Measurements from ENCODE around the gene TERB2. TPM values are rescaled to one million over a fixed set of nuclear protein-coding genes. Genes with fewer than 3 reads are reported as not detected.
"Not testable (repeated sequence)": the region's sequence is repeated elsewhere in the genome, so short reads cannot be mapped to it uniquely, and the experiment has no call there.

TERB2 gene
- total RNA-seq, 1 experiment from 2014 or later: not detected

GRCh38 chr15:44999105-44999504 lies 42.6 kb downstream of the TERB2 start:
- peaks cover 60% of the 10 kb centered on the region for H3K27me3 Mint-ChIP-seq (ENCODE audit: unreplicated experiment)
- no peaks in the 10 kb centered on the region for H3K36me3 Mint-ChIP-seq (ENCODE audit: insufficient read depth, unreplicated experiment)
- no peaks in the 10 kb centered on the region for H3K9me3 Mint-ChIP-seq (ENCODE audit: low read depth, unreplicated experiment)
- CTCF ChIA-PET: no interaction called here
- intact Hi-C loops (cut with micrococcal nuclease; ENCODE audit: unreplicated experiment): no loop called here
- H3K4me1 Mint-ChIP-seq (ENCODE audit: low read depth, unreplicated experiment): no peaks in the 10 kb centered on the region
- TF ChIP-seq CTCF (IDR thresholded peaks at IDR 0.05; ENCODE audit: unreplicated experiment): no peak
- BruUV-seq (replicated peaks): no TSS peak
- no peak for DNase-seq
- no peak overlapping the region for H3K4me3 Mint-ChIP-seq (ENCODE audit: low read depth, unreplicated experiment)
- no peak overlapping the region for H3K27ac Mint-ChIP-seq (ENCODE audit: unreplicated experiment)

GRCh38 chr15:45001180-45001579 lies 44.7 kb downstream of the TERB2 start:
- intact Hi-C loops (cut with micrococcal nuclease; ENCODE audit: unreplicated experiment); H3K9me3 Mint-ChIP-seq (ENCODE audit: low read depth, unreplicated experiment); H3K4me1 Mint-ChIP-seq (ENCODE audit: low read depth, unreplicated experiment); DNase-seq; H3K36me3 Mint-ChIP-seq (ENCODE audit: insufficient read depth, unreplicated experiment); BruUV-seq (replicated peaks); CTCF ChIA-PET; H3K27ac Mint-ChIP-seq (ENCODE audit: unreplicated experiment); H3K4me3 Mint-ChIP-seq (ENCODE audit: low read depth, unreplicated experiment): not testable (repeated sequence)
- H3K27me3 Mint-ChIP-seq (ENCODE audit: unreplicated experiment): peaks cover 60% of the 10 kb centered on the region

- DNase-seq; BruUV-seq (replicated peaks); H3K36me3 Mint-ChIP-seq (ENCODE audit: insufficient read depth, unreplicated experiment); intact Hi-C loops (cut with micrococcal nuclease; ENCODE audit: unreplicated experiment); H3K9me3 Mint-ChIP-seq (ENCODE audit: low read depth, unreplicated experiment); CTCF ChIA-PET; H3K4me1 Mint-ChIP-seq (ENCODE audit: low read depth, unreplicated experiment); H3K27ac Mint-ChIP-seq (ENCODE audit: unreplicated experiment); H3K4me3 Mint-ChIP-seq (ENCODE audit: low read depth, unreplicated experiment): not testable (repeated sequence)
- H3K27me3 Mint-ChIP-seq (ENCODE audit: unreplicated experiment): peaks cover 52% of the 10 kb centered on the region
Observed at GRCh38 chr15:45003731-45004410, 47.4 kb downstream of the TERB2 start.

- H3K4me1 Mint-ChIP-seq (ENCODE audit: low read depth, unreplicated experiment); H3K36me3 Mint-ChIP-seq (ENCODE audit: insufficient read depth, unreplicated experiment); intact Hi-C loops (cut with micrococcal nuclease; ENCODE audit: unreplicated experiment); BruUV-seq (replicated peaks); H3K27ac Mint-ChIP-seq (ENCODE audit: unreplicated experiment); H3K9me3 Mint-ChIP-seq (ENCODE audit: low read depth, unreplicated experiment); H3K4me3 Mint-ChIP-seq (ENCODE audit: low read depth, unreplicated experiment); CTCF ChIA-PET; DNase-seq: not testable (repeated sequence)
- peaks cover 45% of the 10 kb centered on the region for H3K27me3 Mint-ChIP-seq (ENCODE audit: unreplicated experiment)
Observed at GRCh38 chr15:45004590-45005175, 48.2 kb downstream of the TERB2 start.

GRCh38 chr15:45009046-45009445 lies 52.6 kb downstream of the TERB2 start:
- no TSS peak for BruUV-seq (replicated peaks)
- Mint-ChIP-seq H3K9me3 (ENCODE audit: low read depth, unreplicated experiment) (no peaks in the 10 kb centered on the region), H3K27me3 (ENCODE audit: unreplicated experiment) (peaks cover 52% of the 10 kb centered on the region), H3K4me3 (ENCODE audit: low read depth, unreplicated experiment) (no peak overlapping the region), H3K4me1 (ENCODE audit: low read depth, unreplicated experiment) (no peaks in the 10 kb centered on the region), H3K27ac (ENCODE audit: unreplicated experiment) (no peak overlapping the region), H3K36me3 (ENCODE audit: insufficient read depth, unreplicated experiment) (no peaks in the 10 kb centered on the region)
- no peak for DNase-seq
- CTCF ChIA-PET: no interaction called here
- TF ChIP-seq CTCF (IDR thresholded peaks at IDR 0.05; ENCODE audit: unreplicated experiment): no peak
- intact Hi-C loops (cut with micrococcal nuclease; ENCODE audit: unreplicated experiment): no loop called here

GRCh38 chr15:45015114-45015513 lies 58.6 kb downstream of the TERB2 start:
- BruUV-seq (replicated peaks); H3K9me3 Mint-ChIP-seq (ENCODE audit: low read depth, unreplicated experiment); CTCF ChIA-PET; H3K4me3 Mint-ChIP-seq (ENCODE audit: low read depth, unreplicated experiment); DNase-seq; H3K4me1 Mint-ChIP-seq (ENCODE audit: low read depth, unreplicated experiment); H3K27ac Mint-ChIP-seq (ENCODE audit: unreplicated experiment); intact Hi-C loops (cut with micrococcal nuclease; ENCODE audit: unreplicated experiment); H3K36me3 Mint-ChIP-seq (ENCODE audit: insufficient read depth, unreplicated experiment): not testable (repeated sequence)
- H3K27me3 Mint-ChIP-seq (ENCODE audit: unreplicated experiment): peaks cover 78% of the 10 kb centered on the region

GRCh38 chr15:45020222-45020900 lies 63.9 kb downstream of the TERB2 start:
- CTCF ChIA-PET; H3K9me3 Mint-ChIP-seq (ENCODE audit: low read depth, unreplicated experiment); DNase-seq; H3K4me1 Mint-ChIP-seq (ENCODE audit: low read depth, unreplicated experiment); BruUV-seq (replicated peaks); H3K4me3 Mint-ChIP-seq (ENCODE audit: low read depth, unreplicated experiment); H3K27ac Mint-ChIP-seq (ENCODE audit: unreplicated experiment); intact Hi-C loops (cut with micrococcal nuclease; ENCODE audit: unreplicated experiment): not testable (repeated sequence)
- peaks cover 53% of the 10 kb centered on the region for H3K27me3 Mint-ChIP-seq (ENCODE audit: unreplicated experiment)
- peaks cover 13% of the 10 kb centered on the region for H3K36me3 Mint-ChIP-seq (ENCODE audit: insufficient read depth, unreplicated experiment)

- Mint-ChIP-seq H3K36me3 (ENCODE audit: insufficient read depth, unreplicated experiment) (peaks cover 13% of the 10 kb centered on the region), H3K4me1 (ENCODE audit: low read depth, unreplicated experiment) (peaks cover 13% of the 10 kb centered on the region), H3K27me3 (ENCODE audit: unreplicated experiment) (peaks cover 48% of the 10 kb centered on the region)
- CTCF ChIA-PET; H3K27ac Mint-ChIP-seq (ENCODE audit: unreplicated experiment); intact Hi-C loops (cut with micrococcal nuclease; ENCODE audit: unreplicated experiment); BruUV-seq (replicated peaks); H3K4me3 Mint-ChIP-seq (ENCODE audit: low read depth, unreplicated experiment); H3K9me3 Mint-ChIP-seq (ENCODE audit: low read depth, unreplicated experiment); DNase-seq: not testable (repeated sequence)
Observed at GRCh38 chr15:45020901-45021259, 64.4 kb downstream of the TERB2 start.
